Measurements from ENCODE around the gene KIF26A. TPM values are rescaled to one million over a fixed set of nuclear protein-coding genes. Genes with fewer than 3 reads are reported as not detected.

Gene KIF26A
- polyA plus RNA-seq, 1 of the 3 experiments (the other 2 are of a cell fraction), result 1.7 TPM

DNA sequence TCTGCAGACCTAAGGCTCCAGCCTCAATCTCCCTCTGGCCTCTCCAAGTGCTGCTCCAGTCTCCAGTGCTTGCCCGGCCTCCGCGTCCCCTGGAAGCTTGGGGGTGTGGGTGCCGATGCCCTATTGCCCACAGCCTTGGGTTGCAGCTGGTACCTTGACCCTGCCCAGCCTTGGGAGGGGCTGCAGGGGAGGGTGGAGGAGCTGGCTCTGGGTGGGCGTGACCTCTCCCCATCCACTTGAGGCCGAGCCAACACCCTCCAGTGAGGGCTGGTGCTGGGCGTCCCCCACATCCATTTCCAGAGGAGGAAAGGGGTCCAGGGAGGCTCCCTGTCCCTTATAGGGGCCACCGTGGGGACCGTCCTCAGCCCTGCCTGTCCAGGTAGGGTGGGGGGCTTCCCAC is 24.1 kb downstream of the KIF26A start:
- ChIA-PET POLR2A (no interaction called here), CTCF (no interaction called here)
- no peak for TF ChIP-seq MEF2A (IDR thresholded peaks at IDR 0.05; ENCODE audit: borderline replicate concordance, low read depth)
- TF ChIP-seq SMC3 (IDR thresholded peaks at IDR 0.05; ENCODE audit: low read depth, low read length), result no peak
- TF ChIP-seq TCF12 (IDR thresholded peaks at IDR 0.05), result no peak
- no peak for TF ChIP-seq SIN3A (IDR thresholded peaks at IDR 0.05; ENCODE audit: borderline replicate concordance, low read depth, low read length)
- TF ChIP-seq, protein P1, sequence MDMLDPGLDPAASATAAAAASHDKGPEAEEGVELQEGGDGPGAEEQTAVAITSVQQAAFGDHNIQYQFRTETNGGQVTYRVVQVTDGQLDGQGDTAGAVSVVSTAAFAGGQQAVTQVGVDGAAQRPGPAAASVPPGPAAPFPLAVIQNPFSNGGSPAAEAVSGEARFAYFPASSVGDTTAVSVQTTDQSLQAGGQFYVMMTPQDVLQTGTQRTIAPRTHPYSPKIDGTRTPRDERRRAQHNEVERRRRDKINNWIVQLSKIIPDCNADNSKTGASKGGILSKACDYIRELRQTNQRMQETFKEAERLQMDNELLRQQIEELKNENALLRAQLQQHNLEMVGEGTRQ (IDR thresholded peaks at IDR 0.05; ENCODE audit: borderline replicate concordance, low read depth, low read length), result no peak
- Histone ChIP-seq H3K79me2 (ENCODE audit: insufficient read depth) (no peaks in the 10 kb centered on the region), H3F3A (replicated peaks; ENCODE audit: insufficient read depth) (no peaks in the 10 kb centered on the region), H4K20me1 (ENCODE audit: insufficient read depth) (no peaks in the 10 kb centered on the region), H3K36me3 (replicated peaks in 1 of 2; ENCODE audit: control insufficient read depth in 1 of 2, insufficient read depth in 2 of 2, low read length in 1 of 2) (no peaks in the 10 kb centered on the region), H3K9me3 (no peaks in the 10 kb centered on the region), H3K4me1 (ENCODE audit: control insufficient read depth in 1 of 2, insufficient read depth in 2 of 2, low read depth in 1 of 2, low read length in 1 of 2) (peaks cover 0 to 53% of the 10 kb centered on the region in 2 experiments; a peak in 1 of 4 replicates), H3K27me3 (ENCODE audit: insufficient read depth) (no peaks in the 10 kb centered on the region), H3K9me2 (no peaks in the 10 kb centered on the region), H3K9ac (no peak overlapping the region), H3K4me2 (no peak overlapping the region), H3K27ac (ENCODE audit: low read depth in 2 of 2, low read length in 1 of 2) (no peak overlapping the region; a peak in 1 of 4 replicates), H2AFZ (ENCODE audit: low read depth) (no peak overlapping the region), H3K4me3 (ENCODE audit: low read depth in 2 of 2, low read length in 1 of 2) (no peak overlapping the region)
- DNase-seq, result no peak
- 96% methylated on average over 4 of the region's 9 CpGs for WGBS (ENCODE audit: low lambda C conversion rate)

DNA sequence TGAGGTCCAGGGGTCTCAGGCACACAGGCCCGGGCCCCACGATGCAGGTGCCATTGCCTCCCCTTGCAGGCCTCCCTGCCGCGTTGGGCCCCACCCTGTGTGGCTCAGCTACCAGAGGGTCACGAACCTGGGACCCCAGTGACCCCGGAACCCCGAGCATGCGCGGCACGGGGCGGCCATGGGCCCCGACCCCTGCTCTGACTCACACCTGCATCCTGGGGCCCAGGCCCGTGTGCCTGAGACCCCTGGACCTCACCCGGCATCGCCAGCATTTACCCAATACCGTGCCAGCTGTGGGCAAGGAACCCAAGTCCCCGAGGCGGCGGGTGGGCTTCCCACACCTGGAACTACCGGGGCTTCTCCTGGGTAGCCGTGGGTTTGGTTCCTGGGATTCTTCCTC is 25.2 kb downstream of the KIF26A start:
- ChIA-PET POLR2A (no interaction called here), CTCF (interaction anchor here (1.0 kb wide), 1 partner anchor 27 kb away, joined by 4 read pairs; no protein-coding TSS in a partner anchor)
- no peaks in the 10 kb centered on the region for H4K20me1 ChIP-seq (ENCODE audit: insufficient read depth)
- no peaks in the 10 kb centered on the region for H3K9me3 ChIP-seq
- no peak for DNase-seq
- no peak overlapping the region for H2AFZ ChIP-seq (ENCODE audit: low read depth)
- H3K4me1 ChIP-seq (ENCODE audit: control insufficient read depth in 1 of 2, insufficient read depth in 2 of 2, low read depth in 1 of 2, low read length in 1 of 2), result peaks cover 0 to 52% of the 10 kb centered on the region in 2 experiments; a peak in 1 of 4 replicates
- TF ChIP-seq NFIC (IDR thresholded peaks at IDR 0.05; ENCODE audit: borderline replicate concordance), result no peak
- no peaks in the 10 kb centered on the region for H3F3A ChIP-seq (replicated peaks; ENCODE audit: insufficient read depth)
- no peaks in the 10 kb centered on the region for H3K27me3 ChIP-seq (ENCODE audit: insufficient read depth)
- H3K27ac ChIP-seq (ENCODE audit: low read depth in 2 of 2, low read length in 1 of 2), result no peak overlapping the region
- no peak overlapping the region for H3K9ac ChIP-seq
- H3K4me2 ChIP-seq, result no peak overlapping the region
- WGBS (ENCODE audit: low lambda C conversion rate), result 63% methylated on average over 2 of the region's 21 CpGs
- H3K36me3 ChIP-seq (replicated peaks in 1 of 2; ENCODE audit: control insufficient read depth in 1 of 2, insufficient read depth in 2 of 2, low read length in 1 of 2), result no peaks in the 10 kb centered on the region
- H3K79me2 ChIP-seq (ENCODE audit: insufficient read depth), result no peaks in the 10 kb centered on the region
- H3K9me2 ChIP-seq, result no peaks in the 10 kb centered on the region
- no peak overlapping the region for H3K4me3 ChIP-seq (ENCODE audit: low read depth in 2 of 2, low read length in 1 of 2)

DNA sequence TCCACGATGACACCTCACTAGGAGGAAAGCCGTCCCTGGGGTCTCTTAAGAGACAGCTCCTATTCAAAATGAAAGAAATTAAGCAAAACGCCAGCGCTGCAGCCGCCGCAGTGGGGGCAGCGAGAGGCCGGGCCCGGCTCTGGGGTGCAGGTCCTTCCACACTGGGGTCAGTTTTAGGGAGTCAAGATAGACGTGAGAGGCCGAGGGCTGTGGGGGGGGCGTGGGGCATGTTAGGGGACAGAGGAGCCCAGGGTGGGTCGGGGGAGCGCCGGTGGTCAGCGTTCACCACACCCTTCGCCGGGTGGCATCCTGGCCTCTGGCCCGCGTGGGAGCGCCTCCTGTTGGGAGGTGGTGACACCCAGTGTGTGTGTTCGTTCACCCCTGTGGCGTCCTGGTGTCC is 25.7 kb downstream of the KIF26A start:
- Histone ChIP-seq H3K9me3 (no peaks in the 10 kb centered on the region), H2AFZ (ENCODE audit: low read depth) (no peak overlapping the region), H3K79me2 (ENCODE audit: insufficient read depth) (no peaks in the 10 kb centered on the region), H3F3A (replicated peaks; ENCODE audit: insufficient read depth) (no peaks in the 10 kb centered on the region), H3K36me3 (replicated peaks in 1 of 2; ENCODE audit: control insufficient read depth in 1 of 2, insufficient read depth in 2 of 2, low read length in 1 of 2) (no peaks in the 10 kb centered on the region), H4K20me1 (ENCODE audit: insufficient read depth) (no peaks in the 10 kb centered on the region), H3K27ac (ENCODE audit: low read depth in 2 of 2, low read length in 1 of 2) (no peak overlapping the region), H3K9me2 (no peaks in the 10 kb centered on the region), H3K4me3 (ENCODE audit: low read depth in 2 of 2, low read length in 1 of 2) (no peak overlapping the region), H3K4me2 (no peak overlapping the region), H3K9ac (no peak overlapping the region), H3K4me1 (ENCODE audit: control insufficient read depth in 1 of 2, insufficient read depth in 2 of 2, low read depth in 1 of 2, low read length in 1 of 2) (peaks cover 0 to 52% of the 10 kb centered on the region in 2 experiments; a peak in 1 of 4 replicates), H3K27me3 (ENCODE audit: insufficient read depth) (no peaks in the 10 kb centered on the region)
- WGBS (ENCODE audit: low lambda C conversion rate), result 77% methylated on average over 14 of the region's 23 CpGs
- ChIA-PET CTCF (interaction anchor here (1.0 kb wide), 1 partner anchor 27 kb away, joined by 4 read pairs; no protein-coding TSS in a partner anchor), POLR2A (no interaction called here)
- DNase-seq, result no peak
- TF ChIP-seq NFIC (IDR thresholded peaks at IDR 0.05; ENCODE audit: borderline replicate concordance) (no peak), FOXJ3 (CRISPR knock-in tag; IDR thresholded peaks at IDR 0.05) (no peak), SIN3A (IDR thresholded peaks at IDR 0.05; ENCODE audit: borderline replicate concordance, low read depth, low read length) (no peak), SMC3 (IDR thresholded peaks at IDR 0.05; ENCODE audit: low read depth, low read length) (no peak), CHD2 (IDR thresholded peaks at IDR 0.05; ENCODE audit: low read length, partially characterized antibody) (no peak), FOSL2 (IDR thresholded peaks at IDR 0.05; ENCODE audit: borderline replicate concordance, low read depth) (no peak), RXRA (IDR thresholded peaks at IDR 0.05; ENCODE audit: borderline replicate concordance, low read depth) (no peak), MEF2A (IDR thresholded peaks at IDR 0.05; ENCODE audit: borderline replicate concordance, low read depth) (no peak), GATA2 (CRISPR knock-in tag; IDR thresholded peaks at IDR 0.05) (no peak), TEAD4 (IDR thresholded peaks at IDR 0.05; ENCODE audit: borderline replicate concordance, insufficient read depth) (no peak), JUND (IDR thresholded peaks at IDR 0.05) (no peak)
- TF ChIP-seq, protein P1 (IDR thresholded peaks at IDR 0.05; ENCODE audit: borderline replicate concordance, low read depth, low read length), result no peak
- TF ChIP-seq, protein P2, sequence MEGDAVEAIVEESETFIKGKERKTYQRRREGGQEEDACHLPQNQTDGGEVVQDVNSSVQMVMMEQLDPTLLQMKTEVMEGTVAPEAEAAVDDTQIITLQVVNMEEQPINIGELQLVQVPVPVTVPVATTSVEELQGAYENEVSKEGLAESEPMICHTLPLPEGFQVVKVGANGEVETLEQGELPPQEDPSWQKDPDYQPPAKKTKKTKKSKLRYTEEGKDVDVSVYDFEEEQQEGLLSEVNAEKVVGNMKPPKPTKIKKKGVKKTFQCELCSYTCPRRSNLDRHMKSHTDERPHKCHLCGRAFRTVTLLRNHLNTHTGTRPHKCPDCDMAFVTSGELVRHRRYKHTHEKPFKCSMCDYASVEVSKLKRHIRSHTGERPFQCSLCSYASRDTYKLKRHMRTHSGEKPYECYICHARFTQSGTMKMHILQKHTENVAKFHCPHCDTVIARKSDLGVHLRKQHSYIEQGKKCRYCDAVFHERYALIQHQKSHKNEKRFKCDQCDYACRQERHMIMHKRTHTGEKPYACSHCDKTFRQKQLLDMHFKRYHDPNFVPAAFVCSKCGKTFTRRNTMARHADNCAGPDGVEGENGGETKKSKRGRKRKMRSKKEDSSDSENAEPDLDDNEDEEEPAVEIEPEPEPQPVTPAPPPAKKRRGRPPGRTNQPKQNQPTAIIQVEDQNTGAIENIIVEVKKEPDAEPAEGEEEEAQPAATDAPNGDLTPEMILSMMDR (IDR thresholded peaks at IDR 0.05), result no peak
- TF ChIP-seq, protein P3, sequence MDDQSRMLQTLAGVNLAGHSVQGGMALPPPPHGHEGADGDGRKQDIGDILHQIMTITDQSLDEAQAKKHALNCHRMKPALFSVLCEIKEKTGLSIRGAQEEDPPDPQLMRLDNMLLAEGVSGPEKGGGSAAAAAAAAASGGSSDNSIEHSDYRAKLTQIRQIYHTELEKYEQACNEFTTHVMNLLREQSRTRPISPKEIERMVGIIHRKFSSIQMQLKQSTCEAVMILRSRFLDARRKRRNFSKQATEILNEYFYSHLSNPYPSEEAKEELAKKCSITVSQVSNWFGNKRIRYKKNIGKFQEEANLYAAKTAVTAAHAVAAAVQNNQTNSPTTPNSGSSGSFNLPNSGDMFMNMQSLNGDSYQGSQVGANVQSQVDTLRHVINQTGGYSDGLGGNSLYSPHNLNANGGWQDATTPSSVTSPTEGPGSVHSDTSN (IDR thresholded peaks at IDR 0.05), result no peak
- TF ChIP-seq, protein P4, sequence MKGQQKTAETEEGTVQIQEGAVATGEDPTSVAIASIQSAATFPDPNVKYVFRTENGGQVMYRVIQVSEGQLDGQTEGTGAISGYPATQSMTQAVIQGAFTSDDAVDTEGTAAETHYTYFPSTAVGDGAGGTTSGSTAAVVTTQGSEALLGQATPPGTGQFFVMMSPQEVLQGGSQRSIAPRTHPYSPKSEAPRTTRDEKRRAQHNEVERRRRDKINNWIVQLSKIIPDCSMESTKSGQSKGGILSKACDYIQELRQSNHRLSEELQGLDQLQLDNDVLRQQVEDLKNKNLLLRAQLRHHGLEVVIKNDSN (IDR thresholded peaks at IDR 0.05; ENCODE audit: borderline replicate concordance, low read depth), result no peak

All from SK-N-SH (cell line).